WTC11 (cell line): Measurements from ENCODE around the gene SLC34A1. TPM values are rescaled to one million over a fixed set of nuclear protein-coding genes. Genes with fewer than 3 reads are reported as not detected.

ENCODE experiments used
- ATAC-seq: fragments of 200-7000 bp; cut with Tn5 transposase; 2 replicates; pipeline ENCODE4 v1.10.0; 2021; ENCODE audit warnings: mild to moderate bottlenecking, moderate library complexity
- CTCF ChIA-PET: fragments of 300-600 bp; sonication (Branson Sonifier 250); formaldehyde crosslinking; loops from one replicate; lab custom pipeline; 2021; ENCODE audit warnings: antibody characterized with exemption; lab: Charles Lee
- POLR2A ChIA-PET: fragments of 350-600 bp; sonication (Branson Sonifier 250); formaldehyde crosslinking; loops from one replicate; lab custom pipeline; 2021; ENCODE audit warnings: antibody characterized with exemption; lab: Charles Lee
- DNase-seq: peaks from one replicate; pipeline ENCODE4 v3.0.0; 2021; ENCODE audit warnings: low spot score
- H3K27ac Mint-ChIP-seq: 2 replicates; pipeline ENCODE4 v1.8.0; 2021; ENCODE audit warnings: mixed read lengths
- H3K27me3 Mint-ChIP-seq: 2 replicates; pipeline ENCODE4 v1.8.0; 2021; ENCODE audit warnings: low read depth, mild to moderate bottlenecking, moderate library complexity, mixed read lengths
- H3K36me3 Mint-ChIP-seq: 2 replicates; pipeline ENCODE4 v1.8.0; 2021; ENCODE audit warnings: mixed read lengths
- H3K4me1 Mint-ChIP-seq: 2 replicates; pipeline ENCODE4 v1.8.0; 2022; ENCODE audit warnings: mixed read lengths
- H3K4me3 Mint-ChIP-seq: 2 replicates; pipeline ENCODE4 v1.8.0; 2021; ENCODE audit warnings: mild to moderate bottlenecking, moderate library complexity, mixed read lengths
- H3K9me3 Mint-ChIP-seq: 2 replicates; pipeline ENCODE4 v1.8.0; 2021; ENCODE audit warnings: mixed read lengths
- ATF1 ChIP-seq: sonication (generic); formaldehyde crosslinking; IDR thresholded peaks from 2 replicates; pipeline ENCODE4 v1.8.1; 2023; ENCODE audit warnings: mild to moderate bottlenecking, moderate library complexity, missing genetic modification reagents
- EMX1 ChIP-seq: fragments of 250-450 bp; sonication (Bioruptor Pico); IDR thresholded peaks from 2 replicates; pipeline ENCODE4 v1.8.0; 2021; ENCODE audit warnings: mild to moderate bottlenecking
- FOXP1 ChIP-seq: sonication (generic); formaldehyde crosslinking; IDR thresholded peaks from 2 replicates; pipeline ENCODE4 v1.8.0; 2022; ENCODE audit warnings: missing genetic modification reagents, mild to moderate bottlenecking, moderate library complexity, borderline replicate concordance
- GABPB1 ChIP-seq: sonication (generic); formaldehyde crosslinking; IDR thresholded peaks from 2 replicates; pipeline ENCODE4 v1.8.1; 2023; ENCODE audit warnings: mild to moderate bottlenecking, missing genetic modification reagents
- IRF2 ChIP-seq: sonication (generic); formaldehyde crosslinking; IDR thresholded peaks from 2 replicates; pipeline ENCODE4 v1.8.0; 2022; ENCODE audit warnings: low read depth, missing genetic modification reagents, borderline replicate concordance
- MXD4 ChIP-seq: fragments of 250-450 bp; sonication (Bioruptor Pico); IDR thresholded peaks from 2 replicates; pipeline ENCODE4 v1.8.0; 2021; ENCODE audit warnings: mild to moderate bottlenecking, moderate library complexity, borderline replicate concordance
- MYBL2 ChIP-seq: sonication (generic); formaldehyde crosslinking; IDR thresholded peaks from 2 replicates; pipeline ENCODE4 v1.8.1; 2023; ENCODE audit warnings: mild to moderate bottlenecking, moderate library complexity, missing genetic modification reagents
- NR3C1 ChIP-seq: sonication (generic); formaldehyde crosslinking; conservative IDR thresholded peaks from 2 replicates; pipeline ENCODE4 v1.8.1; 2023; ENCODE audit warnings: low read depth, mild to moderate bottlenecking, missing genetic modification reagents
- SP1 ChIP-seq: sonication (generic); formaldehyde crosslinking; conservative IDR thresholded peaks from 2 replicates; pipeline ENCODE4 v1.8.1; 2022; ENCODE audit warnings: missing genetic modification reagents
- ZNF263 ChIP-seq: sonication (generic); formaldehyde crosslinking; IDR thresholded peaks from 2 replicates; pipeline ENCODE4 v1.8.1; 2022; ENCODE audit warnings: low read depth, mild to moderate bottlenecking, moderate library complexity, missing genetic modification reagents
- ZNF396 ChIP-seq: fragments of 250-450 bp; sonication (Bioruptor Pico); IDR thresholded peaks from 2 replicates; pipeline ENCODE4 v1.8.0; 2021; ENCODE audit warnings: mild to moderate bottlenecking, moderate library complexity, borderline replicate concordance
- ZNF416 ChIP-seq: fragments of 250-450 bp; sonication (Bioruptor Pico); IDR thresholded peaks from 2 replicates; pipeline ENCODE4 v1.9.0; 2021; ENCODE audit warnings: mild to moderate bottlenecking, inconsistent platforms
- ZNF671 ChIP-seq: fragments of 250-450 bp; sonication (Bioruptor Pico); IDR thresholded peaks from 2 replicates; pipeline ENCODE4 v1.8.0; 2021; ENCODE audit warnings: mild to moderate bottlenecking
- total RNA-seq: library from RNA; stranded (reverse); gene quantifications from 3 replicates; pipeline ENCODE4 v1.2.3, GENCODE V29; 2021
- TF ChIP-seq, protein P1 (sequence below): fragments of 250-450 bp; sonication (Bioruptor Pico); IDR thresholded peaks from 2 replicates; pipeline ENCODE4 v1.9.0; 2021; ENCODE audit warnings: mild to moderate bottlenecking
- TF ChIP-seq, protein P2 (sequence below): sonication (generic); formaldehyde crosslinking; IDR thresholded peaks from 2 replicates; pipeline ENCODE4 v1.8.1; 2022; ENCODE audit warnings: mild to moderate bottlenecking, missing genetic modification reagents, moderate library complexity, borderline replicate concordance
- TF ChIP-seq, protein P3 (sequence below): sonication (generic); formaldehyde crosslinking; IDR thresholded peaks from 2 replicates; pipeline ENCODE4 v1.8.1; 2023; ENCODE audit warnings: mild to moderate bottlenecking, missing genetic modification reagents, moderate library complexity
- TF ChIP-seq, protein P4 (sequence below): fragments of 250-450 bp; sonication (Bioruptor Pico); IDR thresholded peaks from 2 replicates; pipeline ENCODE4 v2.1.2; 2022; ENCODE audit warnings: mild to moderate bottlenecking, moderate library complexity

The SLC34A1 gene
- total RNA-seq, 1 experiment from 2014 or later: not detected

DNA sequence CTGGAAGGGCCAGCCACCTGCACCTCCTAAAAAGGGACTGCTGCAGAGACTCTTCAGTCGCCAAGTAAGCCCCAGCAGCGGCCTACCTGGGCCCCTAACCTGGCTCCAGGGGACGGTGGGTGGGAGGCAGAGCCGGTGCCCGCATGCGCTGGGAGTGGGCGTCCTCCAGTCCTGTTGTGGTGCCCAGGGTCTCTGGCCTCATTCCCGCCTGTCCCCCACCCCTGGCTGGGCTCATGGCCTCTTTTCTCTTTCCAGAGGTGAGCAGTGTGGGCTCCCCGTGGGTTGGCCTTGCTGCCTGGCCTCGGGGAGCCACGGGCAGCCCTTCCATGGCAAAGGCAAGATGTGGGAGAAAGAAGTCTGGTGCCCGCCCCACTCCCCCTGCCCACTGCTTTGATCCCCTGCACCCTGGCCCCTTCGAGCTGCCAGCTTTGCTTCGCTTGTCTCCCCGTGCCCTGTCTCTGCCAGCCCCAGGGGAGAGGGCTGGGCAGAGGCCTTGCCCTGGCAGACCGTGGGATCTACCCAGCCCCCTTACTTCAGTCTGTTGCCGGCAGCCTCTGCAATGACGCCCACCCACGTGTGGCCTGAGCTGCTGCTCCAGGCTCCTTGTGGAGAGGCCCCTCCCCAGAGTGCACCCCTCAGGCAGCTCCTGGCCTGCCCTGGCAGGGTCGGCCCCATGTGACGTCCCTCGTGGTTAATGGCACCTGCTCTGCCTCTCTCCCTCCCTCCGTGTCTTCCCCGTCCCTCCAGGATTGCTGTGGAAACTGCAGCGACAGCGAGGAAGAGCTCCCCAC, 57.0 kb downstream of the SLC34A1 start:
- Mint-ChIP-seq H3K27ac (no peak overlapping the region), H3K9me3 (peaks cover 4% of the 10 kb centered on the region), H3K36me3 (peaks cover 28% of the 10 kb centered on the region), H3K27me3 (peaks cover 22% of the 10 kb centered on the region), H3K4me1 (peaks cover 30% of the 10 kb centered on the region), H3K4me3 (no peak overlapping the region)
- TF ChIP-seq ZNF416 (no peak), ZNF263 (CRISPR knock-in tag) (no peak)
- ChIA-PET CTCF (interaction anchor here (1.0 to 15.8 kb wide), 11 partner anchors 14 to 132 kb away, joined by 3 to 171 read pairs (median 4); no protein-coding TSS in a partner anchor), POLR2A (interaction anchor here (0.5 to 1.2 kb wide), 2 partner anchors 14 to 47 kb away, joined by 4 read pairs; partner anchors contain the start of gene GRK6)
- DNase-seq (no peak), ATAC-seq (no peak)

DNA sequence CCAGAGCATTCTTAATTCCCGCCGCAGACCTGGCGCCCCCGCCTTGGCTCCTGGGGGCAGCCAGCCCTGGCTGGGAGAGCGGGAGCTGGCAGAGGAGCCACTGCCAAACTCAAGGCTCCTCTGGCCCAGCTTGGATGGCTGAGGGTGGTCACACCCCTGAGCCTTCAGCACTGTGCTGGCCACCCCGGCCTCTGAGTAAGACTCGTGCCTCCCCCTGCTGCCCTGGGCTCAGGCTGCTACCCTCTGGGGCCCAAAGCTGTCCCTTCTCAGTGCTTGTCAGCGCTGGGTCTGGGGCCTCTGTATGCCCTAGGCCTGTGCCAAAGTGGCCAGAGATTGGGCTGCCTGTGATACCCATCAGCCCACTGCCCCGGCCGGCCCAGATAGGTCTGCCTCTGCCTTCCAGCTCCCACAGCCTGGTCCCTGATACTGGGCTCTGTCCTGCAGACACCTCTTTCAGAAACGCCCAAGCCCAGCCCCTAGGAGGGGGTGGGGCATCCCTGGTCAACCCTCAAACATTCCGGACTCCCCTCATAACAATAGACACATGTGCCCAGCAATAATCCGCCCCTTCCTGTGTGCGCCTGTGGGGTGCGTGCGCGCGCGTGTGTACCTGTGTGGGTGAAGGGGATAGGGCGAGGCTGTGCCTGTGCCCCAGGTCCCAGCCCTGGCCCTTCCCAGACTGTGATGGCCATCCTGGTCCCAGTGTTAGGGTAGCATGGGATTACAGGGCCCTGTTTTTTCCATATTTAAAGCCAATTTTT, 58.0 kb downstream of the SLC34A1 start:
- H3K9me3 Mint-ChIP-seq: peaks cover 4% of the 10 kb centered on the region
- no peak for ATAC-seq
- ChIA-PET POLR2A (interaction anchor here (0.5 to 1.8 kb wide), 2 partner anchors 39 to 48 kb away, joined by 4 read pairs; no protein-coding TSS in a partner anchor), CTCF (interaction anchor here (1.1 to 15.8 kb wide), 11 partner anchors 12 to 328 kb away, joined by 3 to 171 read pairs (median 10); partner anchors contain the start of gene MXD3)
- peaks cover 23% of the 10 kb centered on the region for H3K36me3 Mint-ChIP-seq
- TF ChIP-seq ZNF671 (CRISPR knock-in tag) (no peak), IRF2 (CRISPR knock-in tag) (no peak), ZNF396 (CRISPR knock-in tag) (no peak), FOXP1 (CRISPR knock-in tag) (no peak), ZNF263 (CRISPR knock-in tag) (no peak), ATF1 (CRISPR knock-in tag) (no peak)
- peaks cover 30% of the 10 kb centered on the region for H3K4me1 Mint-ChIP-seq
- no peak overlapping the region for H3K4me3 Mint-ChIP-seq
- DNase-seq: no peak
- H3K27ac Mint-ChIP-seq: no peak overlapping the region; the same call in 1 of the 2 replicates
- H3K27me3 Mint-ChIP-seq: peaks cover 22% of the 10 kb centered on the region

DNA sequence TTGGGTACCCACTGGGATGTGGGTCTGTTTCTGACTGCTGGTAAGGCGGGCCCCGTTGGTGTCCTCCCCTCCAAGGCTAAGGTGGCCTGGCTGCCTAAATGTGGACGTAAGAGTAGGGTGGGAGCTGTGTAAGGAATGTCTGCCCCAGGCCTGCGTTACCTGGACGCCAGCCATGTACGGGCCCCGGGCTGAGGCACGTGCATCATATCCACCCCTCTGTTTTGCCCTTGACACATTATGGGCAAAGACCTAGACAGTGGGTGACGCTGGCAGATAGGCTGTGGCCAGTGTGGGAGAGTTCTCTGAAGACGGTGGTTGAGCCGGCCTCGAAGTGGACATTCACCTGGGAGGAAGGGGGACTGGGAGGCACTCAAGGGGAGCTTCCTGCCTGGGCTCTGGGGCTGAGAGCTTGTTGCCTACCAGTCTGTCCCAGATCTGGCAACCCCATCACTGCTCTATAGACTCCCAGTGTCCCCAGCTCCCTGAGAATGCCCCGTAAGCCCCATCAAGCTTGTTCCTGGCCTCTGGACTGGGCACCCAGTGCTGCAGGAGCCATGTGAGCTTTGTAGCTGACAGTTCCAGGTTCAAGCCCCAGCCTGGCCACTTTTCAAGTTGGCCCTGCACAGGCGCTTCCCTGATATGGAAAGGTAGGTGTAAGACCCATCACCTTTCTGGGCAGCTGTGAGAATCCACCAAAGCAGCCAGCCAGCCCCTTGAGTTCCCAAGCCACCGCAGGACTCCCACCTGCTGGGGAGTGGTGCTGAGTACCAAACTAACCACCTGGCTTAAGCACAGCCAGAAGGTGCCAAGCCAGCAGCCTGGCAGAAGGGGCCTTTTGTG, 59.1 kb downstream of the SLC34A1 start:
- Mint-ChIP-seq H3K4me3 (no peak overlapping the region), H3K36me3 (peaks cover 13% of the 10 kb centered on the region), H3K4me1 (peaks cover 39% of the 10 kb centered on the region), H3K9me3 (peaks cover 4% of the 10 kb centered on the region), H3K27ac (no peak overlapping the region), H3K27me3 (peaks cover 22% of the 10 kb centered on the region)
- TF ChIP-seq NR3C1 (CRISPR knock-in tag) (no peak), EMX1 (CRISPR knock-in tag) (no peak), GABPB1 (CRISPR knock-in tag) (no peak), MXD4 (CRISPR knock-in tag) (no peak), MYBL2 (CRISPR knock-in tag) (no peak), ZNF671 (CRISPR knock-in tag) (no peak), SP1 (CRISPR knock-in tag) (no peak)
- TF ChIP-seq, protein P1, sequence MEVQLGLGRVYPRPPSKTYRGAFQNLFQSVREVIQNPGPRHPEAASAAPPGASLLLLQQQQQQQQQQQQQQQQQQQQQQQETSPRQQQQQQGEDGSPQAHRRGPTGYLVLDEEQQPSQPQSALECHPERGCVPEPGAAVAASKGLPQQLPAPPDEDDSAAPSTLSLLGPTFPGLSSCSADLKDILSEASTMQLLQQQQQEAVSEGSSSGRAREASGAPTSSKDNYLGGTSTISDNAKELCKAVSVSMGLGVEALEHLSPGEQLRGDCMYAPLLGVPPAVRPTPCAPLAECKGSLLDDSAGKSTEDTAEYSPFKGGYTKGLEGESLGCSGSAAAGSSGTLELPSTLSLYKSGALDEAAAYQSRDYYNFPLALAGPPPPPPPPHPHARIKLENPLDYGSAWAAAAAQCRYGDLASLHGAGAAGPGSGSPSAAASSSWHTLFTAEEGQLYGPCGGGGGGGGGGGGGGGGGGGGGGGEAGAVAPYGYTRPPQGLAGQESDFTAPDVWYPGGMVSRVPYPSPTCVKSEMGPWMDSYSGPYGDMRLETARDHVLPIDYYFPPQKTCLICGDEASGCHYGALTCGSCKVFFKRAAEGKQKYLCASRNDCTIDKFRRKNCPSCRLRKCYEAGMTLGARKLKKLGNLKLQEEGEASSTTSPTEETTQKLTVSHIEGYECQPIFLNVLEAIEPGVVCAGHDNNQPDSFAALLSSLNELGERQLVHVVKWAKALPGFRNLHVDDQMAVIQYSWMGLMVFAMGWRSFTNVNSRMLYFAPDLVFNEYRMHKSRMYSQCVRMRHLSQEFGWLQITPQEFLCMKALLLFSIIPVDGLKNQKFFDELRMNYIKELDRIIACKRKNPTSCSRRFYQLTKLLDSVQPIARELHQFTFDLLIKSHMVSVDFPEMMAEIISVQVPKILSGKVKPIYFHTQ (CRISPR knock-in tag): no peak
- TF ChIP-seq, protein P2, sequence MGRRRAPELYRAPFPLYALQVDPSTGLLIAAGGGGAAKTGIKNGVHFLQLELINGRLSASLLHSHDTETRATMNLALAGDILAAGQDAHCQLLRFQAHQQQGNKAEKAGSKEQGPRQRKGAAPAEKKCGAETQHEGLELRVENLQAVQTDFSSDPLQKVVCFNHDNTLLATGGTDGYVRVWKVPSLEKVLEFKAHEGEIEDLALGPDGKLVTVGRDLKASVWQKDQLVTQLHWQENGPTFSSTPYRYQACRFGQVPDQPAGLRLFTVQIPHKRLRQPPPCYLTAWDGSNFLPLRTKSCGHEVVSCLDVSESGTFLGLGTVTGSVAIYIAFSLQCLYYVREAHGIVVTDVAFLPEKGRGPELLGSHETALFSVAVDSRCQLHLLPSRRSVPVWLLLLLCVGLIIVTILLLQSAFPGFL (CRISPR knock-in tag): no peak
- TF ChIP-seq, protein P3, sequence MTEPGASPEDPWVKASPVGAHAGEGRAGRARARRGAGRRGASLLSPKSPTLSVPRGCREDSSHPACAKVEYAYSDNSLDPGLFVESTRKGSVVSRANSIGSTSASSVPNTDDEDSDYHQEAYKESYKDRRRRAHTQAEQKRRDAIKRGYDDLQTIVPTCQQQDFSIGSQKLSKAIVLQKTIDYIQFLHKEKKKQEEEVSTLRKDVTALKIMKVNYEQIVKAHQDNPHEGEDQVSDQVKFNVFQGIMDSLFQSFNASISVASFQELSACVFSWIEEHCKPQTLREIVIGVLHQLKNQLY (CRISPR knock-in tag): no peak
- TF ChIP-seq, protein P4, sequence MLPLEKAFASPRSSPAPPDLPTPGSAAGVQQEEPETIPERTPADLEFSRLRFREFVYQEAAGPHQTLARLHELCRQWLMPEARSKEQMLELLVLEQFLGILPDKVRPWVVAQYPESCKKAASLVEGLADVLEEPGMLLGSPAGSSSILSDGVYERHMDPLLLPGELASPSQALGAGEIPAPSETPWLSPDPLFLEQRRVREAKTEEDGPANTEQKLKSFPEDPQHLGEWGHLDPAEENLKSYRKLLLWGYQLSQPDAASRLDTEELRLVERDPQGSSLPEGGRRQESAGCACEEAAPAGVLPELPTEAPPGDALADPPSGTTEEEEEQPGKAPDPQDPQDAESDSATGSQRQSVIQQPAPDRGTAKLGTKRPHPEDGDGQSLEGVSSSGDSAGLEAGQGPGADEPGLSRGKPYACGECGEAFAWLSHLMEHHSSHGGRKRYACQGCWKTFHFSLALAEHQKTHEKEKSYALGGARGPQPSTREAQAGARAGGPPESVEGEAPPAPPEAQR (CRISPR knock-in tag): no peak
- POLR2A ChIA-PET: interaction anchor here (0.9 to 4.9 kb wide), 4 partner anchors 9 to 53 kb away, joined by 4 to 19 read pairs (median 5); partner anchors contain the start of gene GRK6
- DNase-seq (no peak), ATAC-seq (no peak)
- CTCF ChIA-PET: interaction anchor here (0.7 to 15.8 kb wide), 10 partner anchors 12 to 331 kb away, joined by 3 to 171 read pairs (median 31); partner anchors contain the start of genes GRK6 and MXD3
